ENCODE measurements around the gene TSPAN5.

Gene TSPAN5

GRCh38 chr4:98671131-98671530 lies 12.7 kb upstream of the TSPAN5 start:
- no peak overlapping the region for H3K9ac ChIP-seq (ENCODE audit: low read length)
- H3K4me1 ChIP-seq (ENCODE audit: insufficient read depth, low read length) = no peaks in the 10 kb centered on the region

DNA sequence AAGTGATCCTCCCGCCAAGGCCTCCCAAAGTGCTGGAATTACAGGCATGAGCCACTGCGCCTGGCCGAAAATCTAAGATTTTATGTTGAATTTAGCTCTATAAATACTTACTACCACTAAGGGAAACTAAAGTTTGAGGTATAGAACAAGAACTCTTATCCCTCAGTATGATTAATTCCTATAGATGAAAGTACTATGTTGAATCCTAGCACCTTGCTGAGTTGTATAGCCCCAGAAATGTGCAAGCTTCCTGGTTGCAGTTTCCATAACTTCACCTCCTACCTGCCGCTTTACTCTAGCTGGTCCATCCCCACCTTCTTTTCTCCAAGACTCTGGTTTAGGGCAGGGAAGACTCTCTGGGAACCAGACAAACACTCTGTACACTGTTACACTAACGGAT lies 11.8 kb upstream of the TSPAN5 start:
- Histone ChIP-seq H3K4me3 (ENCODE audit: low read depth in 1 of 2, low read length in 2 of 2) (no peak overlapping the region), H3K9ac (ENCODE audit: low read length) (no peak overlapping the region), H3K27ac (ENCODE audit: low read depth, low read length) (no peak overlapping the region), H3K9me3 (ENCODE audit: low read length) (no peaks in the 10 kb centered on the region), H3K4me1 (ENCODE audit: insufficient read depth, low read length) (no peaks in the 10 kb centered on the region), H3K36me3 (ENCODE audit: insufficient read depth, low read length) (no peaks in the 10 kb centered on the region), H3K27me3 (ENCODE audit: control insufficient read depth in 1 of 2, insufficient read depth in 2 of 2, low read length in 2 of 2) (no peaks in the 10 kb centered on the region)

More at GRCh38 chr4:98671131-98671530, 12.7 kb upstream of the TSPAN5 start:
- no peaks in the 10 kb centered on the region for H3K27me3 ChIP-seq (ENCODE audit: control insufficient read depth in 1 of 2, insufficient read depth in 2 of 2, low read length in 2 of 2)
- H3K9me3 ChIP-seq (ENCODE audit: low read length) = no peaks in the 10 kb centered on the region
- no peaks in the 10 kb centered on the region for H3K36me3 ChIP-seq (ENCODE audit: insufficient read depth, low read length)
- no peak overlapping the region for H3K4me3 ChIP-seq (ENCODE audit: low read depth in 1 of 2, low read length in 2 of 2)
- no peak overlapping the region for H3K27ac ChIP-seq (ENCODE audit: low read depth, low read length)

DNA sequence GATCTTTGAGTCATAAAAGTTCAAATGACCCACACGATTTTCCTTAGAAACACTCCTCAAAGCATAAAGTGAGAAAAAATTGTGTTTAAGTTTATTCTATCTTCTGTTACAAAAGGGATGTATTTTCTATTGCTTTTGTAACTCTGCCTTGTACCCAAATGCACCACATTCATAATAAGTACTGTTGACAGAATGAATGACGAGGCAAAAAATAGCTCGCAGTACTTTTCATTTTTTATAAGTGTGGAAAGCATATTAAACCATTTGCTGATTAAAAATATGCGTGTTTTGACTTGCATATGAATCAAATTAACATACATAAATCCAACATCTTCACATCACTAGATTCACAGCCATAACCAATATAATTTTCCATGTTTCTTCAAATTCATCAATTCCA lies 11.2 kb upstream of the TSPAN5 start:
- Histone ChIP-seq H3K4me1 (ENCODE audit: insufficient read depth, low read length) (no peaks in the 10 kb centered on the region), H3K36me3 (ENCODE audit: insufficient read depth, low read length) (no peaks in the 10 kb centered on the region), H3K4me3 (ENCODE audit: low read depth in 1 of 2, low read length in 2 of 2) (no peak overlapping the region), H3K27me3 (ENCODE audit: control insufficient read depth in 1 of 2, insufficient read depth in 2 of 2, low read length in 2 of 2) (no peaks in the 10 kb centered on the region), H3K9me3 (ENCODE audit: low read length) (no peaks in the 10 kb centered on the region), H3K27ac (ENCODE audit: low read depth, low read length) (no peak overlapping the region), H3K9ac (ENCODE audit: low read length) (no peak overlapping the region)

DNA sequence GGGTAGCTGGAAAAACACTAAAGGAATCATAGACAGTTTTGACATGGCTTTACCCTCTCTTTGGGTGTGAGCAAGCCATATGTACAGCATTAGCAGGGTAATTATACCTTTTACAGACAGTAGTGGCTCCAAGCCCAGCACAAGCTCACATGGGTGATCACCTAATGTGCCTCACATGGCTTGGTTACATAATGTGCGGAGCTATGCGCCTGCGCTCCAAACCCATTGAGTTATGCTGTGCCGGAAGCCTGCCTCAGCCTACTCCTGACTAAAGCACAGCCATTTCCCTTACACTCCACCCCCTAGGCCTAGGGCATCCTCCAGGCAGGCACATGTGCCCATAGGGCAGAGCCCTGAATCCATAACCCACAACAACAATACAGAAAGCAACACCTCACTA lies 6.5 kb upstream of the TSPAN5 start:
- no peaks in the 10 kb centered on the region for H3K36me3 ChIP-seq (ENCODE audit: insufficient read depth, low read length)
- H3K9me3 ChIP-seq (ENCODE audit: low read length) = no peaks in the 10 kb centered on the region
- no peaks in the 10 kb centered on the region for H3K27me3 ChIP-seq (ENCODE audit: control insufficient read depth in 1 of 2, insufficient read depth in 2 of 2, low read length in 2 of 2)
- no peaks in the 10 kb centered on the region for H3K4me1 ChIP-seq (ENCODE audit: insufficient read depth, low read length)
- H3K27ac ChIP-seq (ENCODE audit: low read depth, low read length) = no peak overlapping the region
- no peak overlapping the region for H3K4me3 ChIP-seq (ENCODE audit: low read depth in 1 of 2, low read length in 2 of 2)
- no peak overlapping the region for H3K9ac ChIP-seq (ENCODE audit: low read length)

GRCh38 chr4:98663226-98664006 lies 5.0 kb upstream of the TSPAN5 start:
- H3K27me3 ChIP-seq (ENCODE audit: control insufficient read depth in 1 of 2, insufficient read depth in 2 of 2, low read length in 2 of 2) = no peaks in the 10 kb centered on the region
- H3K36me3 ChIP-seq (ENCODE audit: insufficient read depth, low read length) = no peaks in the 10 kb centered on the region
- H3K9ac ChIP-seq (ENCODE audit: low read length) = no peak overlapping the region
- no peak overlapping the region for H3K4me3 ChIP-seq (ENCODE audit: low read depth in 1 of 2, low read length in 2 of 2)
- no peaks in the 10 kb centered on the region for H3K4me1 ChIP-seq (ENCODE audit: insufficient read depth, low read length)
- H3K27ac ChIP-seq (ENCODE audit: low read depth, low read length) = no peak overlapping the region
- no peaks in the 10 kb centered on the region for H3K9me3 ChIP-seq (ENCODE audit: low read length)

GRCh38 chr4:98662626-98663225 lies 4.3 kb upstream of the TSPAN5 start:
- H3K27me3 ChIP-seq (ENCODE audit: control insufficient read depth in 1 of 2, insufficient read depth in 2 of 2, low read length in 2 of 2) = no peaks in the 10 kb centered on the region
- no peaks in the 10 kb centered on the region for H3K9me3 ChIP-seq (ENCODE audit: low read length)
- H3K9ac ChIP-seq (ENCODE audit: low read length) = no peak overlapping the region
- no peak overlapping the region for H3K27ac ChIP-seq (ENCODE audit: low read depth, low read length)
- no peaks in the 10 kb centered on the region for H3K4me1 ChIP-seq (ENCODE audit: insufficient read depth, low read length)
- H3K36me3 ChIP-seq (ENCODE audit: insufficient read depth, low read length) = no peaks in the 10 kb centered on the region
- H3K4me3 ChIP-seq (ENCODE audit: low read depth in 1 of 2, low read length in 2 of 2) = no peak overlapping the region

DNA sequence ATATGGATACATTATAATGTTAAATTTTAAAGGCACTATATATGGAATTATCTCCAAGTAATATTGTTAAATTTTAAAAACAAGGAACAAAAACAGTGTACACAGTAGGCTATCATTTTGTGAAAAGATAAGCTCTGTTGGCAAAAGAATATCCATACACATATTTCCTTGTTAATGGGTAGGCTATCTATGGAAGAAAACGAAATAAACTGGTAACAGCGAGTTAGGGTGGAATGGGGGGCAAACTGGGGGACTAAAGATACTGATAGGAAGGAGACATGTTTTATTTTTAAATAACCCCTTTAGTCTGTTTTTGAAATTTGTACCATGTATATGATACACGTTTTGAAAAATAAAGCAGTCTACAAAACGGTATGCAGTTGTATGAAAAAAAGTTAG lies 3.6 kb upstream of the TSPAN5 start:
- Histone ChIP-seq H3K36me3 (ENCODE audit: insufficient read depth, low read length) (no peaks in the 10 kb centered on the region), H3K27me3 (ENCODE audit: control insufficient read depth in 1 of 2, insufficient read depth in 2 of 2, low read length in 2 of 2) (no peaks in the 10 kb centered on the region), H3K4me3 (ENCODE audit: low read depth in 1 of 2, low read length in 2 of 2) (no peak overlapping the region), H3K9me3 (ENCODE audit: low read length) (no peaks in the 10 kb centered on the region), H3K9ac (ENCODE audit: low read length) (no peak overlapping the region), H3K27ac (ENCODE audit: low read depth, low read length) (no peak overlapping the region), H3K4me1 (ENCODE audit: insufficient read depth, low read length) (peaks cover 2% of the 10 kb centered on the region)

- H3K27me3 ChIP-seq (ENCODE audit: control insufficient read depth in 1 of 2, insufficient read depth in 2 of 2, low read length in 2 of 2) = no peaks in the 10 kb centered on the region
- no peak overlapping the region for H3K27ac ChIP-seq (ENCODE audit: low read depth, low read length)
- H3K9me3 ChIP-seq (ENCODE audit: low read length) = no peaks in the 10 kb centered on the region
- no peak overlapping the region for H3K9ac ChIP-seq (ENCODE audit: low read length)
- peaks cover 7% of the 10 kb centered on the region for H3K4me1 ChIP-seq (ENCODE audit: insufficient read depth, low read length)
- no peaks in the 10 kb centered on the region for H3K36me3 ChIP-seq (ENCODE audit: insufficient read depth, low read length)
- no peak overlapping the region for H3K4me3 ChIP-seq (ENCODE audit: low read depth in 1 of 2, low read length in 2 of 2)
These were observed 3.1 kb upstream of the TSPAN5 start for GRCh38 chr4:98661371-98662054.

DNA sequence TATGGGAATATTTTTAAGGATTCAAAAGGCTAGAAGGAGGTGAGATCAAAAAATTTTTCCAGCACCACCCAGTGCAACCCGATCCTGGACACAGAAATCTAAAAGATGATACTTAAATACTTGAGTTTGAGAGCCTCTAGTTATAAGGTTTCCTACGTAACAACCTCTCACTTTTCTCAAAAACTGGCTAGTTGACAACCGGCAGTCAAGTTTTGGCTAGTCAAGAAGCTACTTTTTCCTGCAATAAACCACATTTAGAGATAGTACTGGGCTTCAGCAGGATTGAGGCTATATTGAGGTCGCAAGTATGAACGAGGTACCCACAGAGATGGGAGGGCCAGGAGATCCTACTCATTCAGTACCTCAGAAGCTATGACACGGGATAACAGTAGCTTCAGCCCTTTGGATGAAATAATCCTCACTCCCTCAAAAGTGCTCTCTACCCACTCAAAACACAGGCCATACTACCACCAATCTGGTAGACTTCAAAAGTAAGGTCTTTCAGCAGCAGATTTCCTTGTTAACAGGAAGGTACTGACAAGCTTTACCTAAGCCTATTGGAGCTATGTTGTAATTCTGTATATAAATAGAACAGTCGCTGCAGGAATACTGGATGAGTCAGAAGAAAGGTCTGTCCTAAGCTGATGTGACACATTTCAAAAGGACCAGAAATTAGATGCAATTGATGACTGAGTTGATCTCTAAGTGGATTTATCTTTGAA lies 1.5 kb upstream of the TSPAN5 start:
- Histone ChIP-seq H3K27me3 (ENCODE audit: control insufficient read depth in 1 of 2, insufficient read depth in 2 of 2, low read length in 2 of 2) (no peaks in the 10 kb centered on the region), H3K36me3 (ENCODE audit: insufficient read depth, low read length) (no peaks in the 10 kb centered on the region), H3K9me3 (ENCODE audit: low read length) (no peaks in the 10 kb centered on the region), H3K9ac (ENCODE audit: low read length) (no peak overlapping the region), H3K4me3 (ENCODE audit: low read depth in 1 of 2, low read length in 2 of 2) (no peak overlapping the region), H3K4me1 (ENCODE audit: insufficient read depth, low read length) (peaks cover 9% of the 10 kb centered on the region), H3K27ac (ENCODE audit: low read depth, low read length) (no peak overlapping the region)

- Histone ChIP-seq H3K4me1 (ENCODE audit: insufficient read depth, low read length) (peaks cover 12% of the 10 kb centered on the region), H3K36me3 (ENCODE audit: insufficient read depth, low read length) (no peaks in the 10 kb centered on the region), H3K27ac (ENCODE audit: low read depth, low read length) (peak overlapping the region; percentile 67), H3K9me3 (ENCODE audit: low read length) (no peaks in the 10 kb centered on the region), H3K4me3 (ENCODE audit: low read depth in 1 of 2, low read length in 2 of 2) (peak overlapping the region; percentile 78 to 86), H3K9ac (ENCODE audit: low read length) (peak overlapping the region; percentile 49), H3K27me3 (ENCODE audit: control insufficient read depth in 1 of 2, insufficient read depth in 2 of 2, low read length in 2 of 2) (no peaks in the 10 kb centered on the region)
These were observed 738 bp upstream of the TSPAN5 start for GRCh38 chr4:98659106-98659592.
